ENCODE measurements around the gene SH3PXD2B.
A peak's percentile ranks its signal among the peaks of the same experiment; 100 is the strongest.
"Not testable (repeated sequence)": the region's sequence is repeated elsewhere in the genome, so short reads cannot be mapped to it uniquely, and the experiment has no call there.

SH3PXD2B gene

DNA sequence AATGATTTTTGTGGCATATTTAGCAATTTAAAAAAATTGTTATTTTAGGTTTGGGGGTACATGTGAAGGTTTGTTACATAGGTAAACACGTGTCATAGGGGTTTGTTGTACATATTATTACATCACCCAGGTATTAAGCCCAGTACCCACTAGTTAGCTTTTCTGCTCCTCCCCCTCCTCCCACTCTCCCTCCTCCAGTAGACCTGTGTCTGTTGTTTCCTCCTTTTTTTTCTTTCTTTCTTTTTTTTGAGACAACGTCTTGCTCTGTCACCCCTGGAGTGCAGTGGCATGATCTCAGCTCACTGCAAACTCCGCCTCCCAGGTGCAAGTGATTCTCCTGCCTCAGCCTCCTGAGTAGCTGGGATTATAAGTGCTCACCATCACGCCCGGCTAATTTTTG lies 162.5 kb downstream of the SH3PXD2B start:
- not testable (repeated sequence) for DNase-seq

DNA sequence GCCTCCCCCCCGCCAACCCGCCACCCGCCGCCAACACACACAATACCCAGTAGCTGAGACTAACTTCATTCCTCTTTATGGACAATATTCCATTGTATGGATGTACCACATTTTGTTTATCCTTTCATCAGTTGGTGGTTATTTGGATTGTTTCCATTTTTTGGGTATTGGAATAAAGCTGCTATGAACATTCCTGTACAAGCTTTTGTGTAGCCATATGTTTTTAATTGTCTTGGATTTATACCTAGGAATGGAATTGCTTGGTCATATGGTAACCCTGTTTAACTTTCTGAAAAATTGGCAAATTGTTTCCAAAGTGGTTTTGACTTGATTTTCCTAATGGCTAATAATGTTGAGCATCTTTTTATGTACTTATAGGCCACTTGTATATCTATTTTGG lies 165.9 kb downstream of the SH3PXD2B start:
- DNase-seq, result no peak

DNA sequence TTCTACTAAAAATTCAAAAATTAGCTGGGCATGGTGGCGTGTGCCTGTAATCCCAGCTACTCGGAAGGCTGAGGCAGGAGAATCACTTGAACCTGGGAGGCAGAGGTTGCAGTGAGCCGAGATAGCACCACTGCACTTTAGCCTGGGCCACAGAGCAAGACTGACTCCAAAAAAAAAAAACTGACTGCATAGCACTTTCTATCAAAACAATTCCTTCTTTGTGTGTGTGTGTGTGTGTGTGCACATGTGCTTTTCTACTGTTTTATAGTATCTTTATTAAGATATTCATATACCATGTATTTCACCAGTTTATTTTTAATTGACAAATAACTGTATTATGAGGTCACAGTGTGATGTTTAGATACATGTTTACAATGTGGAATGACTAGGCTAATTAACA lies 167.2 kb downstream of the SH3PXD2B start:
- not testable (repeated sequence) for DNase-seq

DNA sequence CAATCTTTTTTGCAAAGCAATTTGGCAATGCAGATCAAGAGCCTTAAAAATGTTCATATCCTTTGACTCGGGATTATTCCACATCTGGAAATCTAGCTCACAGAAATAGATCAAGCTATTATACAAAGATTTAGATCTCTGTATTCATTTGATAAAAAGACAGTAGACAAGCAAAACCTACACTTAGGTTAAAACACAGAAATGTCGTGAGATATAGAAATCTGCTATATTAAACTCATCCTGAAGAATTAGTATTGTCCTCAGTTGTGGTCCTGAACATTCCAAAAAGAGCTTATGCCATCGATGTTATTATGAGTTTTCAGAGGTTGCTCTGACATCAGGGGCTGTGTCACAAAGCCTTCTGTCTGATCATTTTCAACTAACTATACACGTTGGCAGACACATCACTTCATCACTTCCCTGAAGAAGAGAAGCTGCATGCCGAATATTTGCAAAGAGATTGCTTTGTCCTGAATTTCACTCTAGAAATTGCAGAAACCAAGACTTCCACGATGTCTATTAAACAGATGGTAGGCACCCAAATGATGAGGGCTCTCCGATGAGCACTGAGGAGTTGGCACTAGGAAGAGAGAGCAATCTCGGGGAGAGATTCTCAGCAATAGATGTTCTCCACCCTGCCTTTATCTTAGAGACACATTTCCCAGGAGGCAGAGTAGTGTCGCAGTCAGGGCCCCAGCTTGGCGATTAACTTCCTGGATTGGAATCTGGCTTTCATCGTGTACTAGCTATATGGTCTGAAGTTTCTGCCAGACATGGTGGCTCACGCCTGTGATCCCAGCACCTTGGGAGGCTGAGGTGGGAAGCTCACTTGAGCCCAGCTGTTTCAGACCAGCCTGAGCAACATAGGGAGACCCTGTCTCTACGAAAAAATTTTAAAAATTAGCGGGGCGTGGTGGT lies 168.8 kb downstream of the SH3PXD2B start:
- DNase-seq, result no peak

DNA sequence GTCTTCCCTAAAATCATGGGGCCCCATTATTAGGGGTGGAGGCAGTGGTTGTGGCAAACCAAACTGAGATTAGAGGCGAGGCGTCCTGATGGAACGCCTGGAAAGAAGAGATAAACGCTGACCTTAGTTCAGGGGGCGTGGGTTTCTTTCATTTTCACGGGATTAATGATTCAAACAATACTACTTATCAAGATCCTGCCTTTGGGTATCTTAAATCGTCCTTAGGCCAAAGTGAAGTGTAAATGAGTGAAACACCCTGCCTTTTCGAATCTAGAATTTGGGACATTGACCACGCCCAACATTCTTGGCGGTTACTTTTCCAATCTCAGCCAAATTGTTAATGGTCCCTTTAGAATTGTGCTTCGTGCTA lies 169.7 kb downstream of the SH3PXD2B start:
- peak; percentile 45 for DNase-seq

DNA sequence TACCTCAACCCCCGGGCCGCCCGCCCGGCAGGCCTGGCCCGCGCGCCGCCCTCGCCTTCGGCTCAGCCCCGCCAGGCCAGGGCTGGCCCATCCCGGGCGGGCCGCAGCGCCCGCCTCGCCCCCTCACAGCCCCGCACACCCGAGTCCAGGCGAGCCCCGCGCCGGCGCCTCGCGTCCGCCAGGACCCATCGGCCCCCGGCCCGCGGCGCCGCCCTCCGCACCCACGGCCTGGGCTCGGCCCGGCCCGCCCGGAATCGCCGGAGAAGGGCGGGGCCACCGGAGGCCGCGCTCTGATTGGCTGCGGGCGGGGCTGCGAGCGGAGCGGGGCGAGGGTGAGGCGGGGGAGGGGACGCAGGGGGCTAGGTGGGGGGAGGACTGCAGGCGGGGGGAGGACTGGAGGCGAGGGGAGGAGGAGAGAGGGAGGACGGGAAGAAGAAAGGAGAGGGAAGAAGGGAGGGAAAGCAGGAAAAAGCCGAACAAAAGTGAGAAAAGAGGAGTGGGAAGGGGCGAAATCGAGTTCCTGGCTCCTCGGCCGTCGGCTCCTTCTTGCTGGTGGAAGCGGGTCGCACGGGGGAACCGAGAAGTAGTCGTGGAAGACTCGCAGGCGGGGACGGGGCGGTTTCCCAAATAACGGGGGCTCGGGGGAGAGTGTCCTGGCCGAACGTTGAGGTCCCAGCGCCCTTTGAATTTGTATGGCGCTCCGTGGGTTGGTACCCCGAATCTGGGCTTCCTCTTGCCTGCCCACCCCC lies 170.3 kb downstream of the SH3PXD2B start:
- peak; percentile 84 for DNase-seq

DNA sequence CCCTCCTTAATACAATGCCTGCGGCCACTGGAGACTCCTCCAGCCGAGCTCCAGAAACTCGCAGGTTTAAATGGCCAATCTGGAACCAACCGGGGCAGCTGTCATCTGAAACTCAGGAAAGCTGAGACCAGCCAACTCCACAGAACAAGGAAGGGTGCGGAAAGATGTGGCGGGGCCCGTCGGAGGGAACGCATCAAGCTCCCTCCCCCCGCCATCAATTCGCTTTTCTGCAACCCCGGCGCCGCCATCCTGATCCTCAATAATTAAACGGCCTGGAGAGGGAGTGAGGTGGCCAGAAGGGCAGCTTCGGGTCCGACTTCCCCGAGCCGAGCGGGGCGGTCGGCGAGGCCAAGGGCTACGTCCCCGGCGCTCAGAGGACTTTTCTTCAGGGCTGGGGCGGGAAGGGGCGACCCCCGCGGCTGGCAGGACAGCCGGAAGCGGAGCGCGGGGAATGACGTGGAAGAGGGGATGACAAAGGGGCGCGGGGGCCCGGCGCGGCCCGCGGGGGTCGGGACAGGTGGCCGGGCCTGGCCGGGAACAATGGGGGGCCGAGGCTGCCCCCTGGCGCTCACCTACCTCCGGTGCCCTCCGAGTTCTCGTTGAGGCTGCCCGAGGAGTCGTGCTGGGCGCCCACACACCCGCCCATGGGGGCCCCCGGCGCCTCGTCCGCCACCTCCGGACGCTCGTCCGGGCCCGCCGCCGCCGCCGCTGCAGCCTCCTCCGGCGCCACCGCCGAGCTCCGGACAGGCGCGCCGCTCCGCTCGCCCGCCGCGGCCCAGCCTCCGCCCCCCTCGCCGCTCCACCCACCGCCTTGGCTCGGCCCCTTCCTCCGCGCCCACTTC lies 171.1 kb downstream of the SH3PXD2B start, which contains the start of gene UBTD2:
UBTD2 (minus strand) TSS at position 745 of the 842 bp plus-strand sequence; CDS start at position 646, 99 bp downstream.
- DNase-seq, result peak; percentile 82

DNA sequence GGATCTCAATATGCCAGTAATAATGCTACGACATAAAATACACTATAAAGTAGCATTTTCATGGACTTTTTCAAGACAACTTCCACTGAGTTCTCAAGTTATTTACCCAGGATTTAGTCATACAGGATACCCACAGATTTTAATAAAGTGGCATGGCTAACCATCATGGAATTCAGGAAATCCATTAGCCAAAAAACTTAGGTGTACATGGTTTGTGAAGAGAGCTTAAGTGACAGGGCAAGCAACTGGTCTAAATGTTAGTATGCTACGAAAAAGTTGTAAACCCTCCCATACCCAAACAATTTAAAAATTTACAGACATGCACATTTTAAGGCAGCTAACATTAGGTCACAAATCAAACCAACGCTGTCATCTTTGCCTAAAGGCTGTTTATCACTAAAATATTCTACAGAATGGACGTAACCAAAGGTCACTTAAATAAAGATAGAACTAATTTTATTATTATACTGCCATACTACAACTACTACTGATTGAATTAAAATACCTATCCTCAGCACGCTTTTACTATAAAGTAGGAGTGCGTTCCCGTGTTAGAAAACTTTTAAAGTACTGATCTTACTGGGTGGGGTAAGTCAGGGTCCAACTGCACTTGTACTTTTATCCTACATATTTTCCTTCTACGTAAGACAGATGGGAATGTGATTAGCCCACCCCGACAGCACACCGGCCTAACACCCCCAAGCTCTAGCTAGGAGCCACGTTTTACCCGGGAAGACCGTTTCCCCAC lies 171.9 kb downstream of the SH3PXD2B start:
- peak; percentile 64 for DNase-seq

DNA sequence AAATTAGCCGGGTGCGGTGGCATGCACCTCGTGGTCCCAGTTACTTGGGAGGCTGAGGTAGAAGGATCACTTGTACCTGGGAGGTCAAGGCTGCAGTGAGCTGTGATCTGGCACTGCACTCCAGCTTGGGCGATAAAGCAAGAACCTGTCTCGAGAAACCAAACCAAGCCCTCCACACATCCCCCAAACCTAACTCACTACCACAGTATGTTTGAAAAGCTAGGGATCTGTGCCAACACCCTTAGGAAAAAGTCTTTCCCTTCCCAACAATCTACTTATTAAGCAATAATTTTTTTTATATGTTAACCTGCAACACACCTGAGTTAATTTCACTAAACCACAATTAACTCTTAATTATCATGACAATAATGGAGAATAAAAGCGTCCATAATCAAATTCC lies 173.0 kb downstream of the SH3PXD2B start:
- no peak for DNase-seq

DNA sequence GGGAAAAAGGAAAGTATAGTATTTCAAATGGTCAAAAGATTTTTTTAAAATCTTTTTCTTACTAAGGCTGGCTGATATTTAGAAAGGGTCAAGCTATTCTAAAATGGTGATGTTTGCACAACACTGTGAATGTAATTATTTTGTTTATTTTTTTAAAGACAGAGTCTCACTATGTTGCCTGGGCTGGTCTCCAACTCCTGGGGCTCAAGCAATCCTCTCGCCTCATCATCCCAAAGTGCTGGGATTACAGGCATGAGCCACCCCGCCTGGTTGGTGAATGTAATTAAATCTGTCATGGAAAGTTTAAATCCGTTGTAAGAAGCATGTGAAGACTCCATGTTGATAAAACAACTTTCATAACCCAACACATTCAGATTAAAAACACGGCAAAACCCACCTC lies 173.4 kb downstream of the SH3PXD2B start:
- DNase-seq, result peak; percentile 72

DNA sequence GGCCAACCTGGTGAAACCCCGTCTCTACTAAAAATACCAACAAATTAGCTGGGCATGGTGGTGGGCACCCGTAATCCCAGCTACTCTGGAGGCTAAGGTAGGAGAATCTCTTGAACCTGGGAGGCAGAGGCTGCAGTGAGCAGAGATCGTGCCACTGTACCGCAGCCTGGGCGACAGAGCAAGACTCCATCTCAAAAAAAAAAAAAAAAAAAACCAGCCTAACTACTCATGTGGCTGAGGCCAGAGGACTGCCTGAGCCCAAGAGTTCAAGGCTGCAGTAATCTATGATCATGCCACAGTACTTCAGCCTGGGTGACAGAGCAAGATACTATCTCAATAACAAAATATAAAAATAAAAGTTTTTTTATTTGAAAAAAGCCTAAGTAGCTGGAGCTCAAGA lies 174.0 kb downstream of the SH3PXD2B start:
- no peak for DNase-seq

DNA sequence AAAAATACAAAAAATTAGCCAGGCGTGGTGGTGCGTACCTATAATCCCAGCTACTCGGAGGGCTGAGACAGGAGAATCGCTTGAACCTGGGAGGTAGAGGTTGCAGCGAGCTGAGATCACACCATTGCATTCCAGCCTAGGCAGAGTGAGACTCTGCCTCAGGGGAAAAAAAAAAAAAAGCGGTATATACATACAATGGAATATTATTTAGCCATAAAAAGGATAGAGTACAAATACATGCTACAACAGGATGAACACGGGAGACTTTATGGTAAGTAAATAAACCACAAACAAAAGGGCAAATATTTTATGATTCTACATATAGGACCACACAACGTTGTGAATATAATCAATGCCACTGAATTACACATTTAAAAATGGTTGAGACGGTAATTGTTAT lies 176.0 kb downstream of the SH3PXD2B start:
- no peak for DNase-seq

DNA sequence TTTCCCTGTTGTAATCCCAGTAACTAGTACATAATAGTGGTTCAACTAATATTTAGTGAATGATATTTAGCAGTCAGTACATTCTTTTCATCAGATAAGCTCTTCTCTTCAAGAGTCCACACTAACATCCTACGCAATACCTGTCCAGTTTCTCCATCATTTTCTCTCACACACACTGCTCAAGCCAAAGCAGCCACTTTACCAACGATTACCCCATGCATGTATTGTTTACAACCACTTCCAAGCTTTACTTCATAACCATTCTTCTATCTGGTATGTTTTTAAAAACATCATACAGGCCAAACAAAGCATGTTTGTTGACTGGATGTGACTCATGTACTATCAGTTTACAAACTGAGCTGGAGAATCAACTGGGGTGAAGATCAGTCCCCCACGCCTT lies 178.1 kb downstream of the SH3PXD2B start:
- no peak for DNase-seq
